ENCODE measurements around the gene ARSD.

GRCh38 chrX:2907295-2907694 is 21.8 kb downstream of the ARSD start:
- TF ChIP-seq, protein P1, sequence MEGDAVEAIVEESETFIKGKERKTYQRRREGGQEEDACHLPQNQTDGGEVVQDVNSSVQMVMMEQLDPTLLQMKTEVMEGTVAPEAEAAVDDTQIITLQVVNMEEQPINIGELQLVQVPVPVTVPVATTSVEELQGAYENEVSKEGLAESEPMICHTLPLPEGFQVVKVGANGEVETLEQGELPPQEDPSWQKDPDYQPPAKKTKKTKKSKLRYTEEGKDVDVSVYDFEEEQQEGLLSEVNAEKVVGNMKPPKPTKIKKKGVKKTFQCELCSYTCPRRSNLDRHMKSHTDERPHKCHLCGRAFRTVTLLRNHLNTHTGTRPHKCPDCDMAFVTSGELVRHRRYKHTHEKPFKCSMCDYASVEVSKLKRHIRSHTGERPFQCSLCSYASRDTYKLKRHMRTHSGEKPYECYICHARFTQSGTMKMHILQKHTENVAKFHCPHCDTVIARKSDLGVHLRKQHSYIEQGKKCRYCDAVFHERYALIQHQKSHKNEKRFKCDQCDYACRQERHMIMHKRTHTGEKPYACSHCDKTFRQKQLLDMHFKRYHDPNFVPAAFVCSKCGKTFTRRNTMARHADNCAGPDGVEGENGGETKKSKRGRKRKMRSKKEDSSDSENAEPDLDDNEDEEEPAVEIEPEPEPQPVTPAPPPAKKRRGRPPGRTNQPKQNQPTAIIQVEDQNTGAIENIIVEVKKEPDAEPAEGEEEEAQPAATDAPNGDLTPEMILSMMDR (IDR thresholded peaks at IDR 0.05) = no peak
- no peak for TF ChIP-seq E2F1 (CRISPR knock-in tag; IDR thresholded peaks at IDR 0.05)
- TF ChIP-seq FOXJ3 (CRISPR knock-in tag; IDR thresholded peaks at IDR 0.05; ENCODE audit: borderline replicate concordance) = no peak
- no peak for TF ChIP-seq IRF2 (CRISPR knock-in tag; IDR thresholded peaks at IDR 0.05; ENCODE audit: borderline replicate concordance, low read depth)
- no peak for TF ChIP-seq CREB1 (CRISPR knock-in tag; IDR thresholded peaks at IDR 0.05)
- no peak for TF ChIP-seq NR2C2 (CRISPR knock-in tag; IDR thresholded peaks at IDR 0.05)
